M059J (cell line): ENCODE measurements around the gene NUBPL. TPM values are rescaled to one million over a fixed set of nuclear protein-coding genes. Genes with fewer than 3 reads are reported as not detected.
"Not testable (repeated sequence)": the region's sequence is repeated elsewhere in the genome, so short reads cannot be mapped to it uniquely, and the experiment has no call there.

Experiments
- DNase-seq: peaks from one replicate; pipeline ENCODE4 v3.0.0-alpha.2; 2012; ENCODE audit warnings: low read depth
- total RNA-seq: library from RNA; depleted of rRNA; stranded (reverse); fragments of >200 nt; shearing (Covaris generic); gene quantifications from 2 replicates; pipeline ENCODE4 v1.2.3, GENCODE V29; 2014

The NUBPL gene
- total RNA-seq, 1 experiment from 2014 or later: 11.8 TPM

DNA sequence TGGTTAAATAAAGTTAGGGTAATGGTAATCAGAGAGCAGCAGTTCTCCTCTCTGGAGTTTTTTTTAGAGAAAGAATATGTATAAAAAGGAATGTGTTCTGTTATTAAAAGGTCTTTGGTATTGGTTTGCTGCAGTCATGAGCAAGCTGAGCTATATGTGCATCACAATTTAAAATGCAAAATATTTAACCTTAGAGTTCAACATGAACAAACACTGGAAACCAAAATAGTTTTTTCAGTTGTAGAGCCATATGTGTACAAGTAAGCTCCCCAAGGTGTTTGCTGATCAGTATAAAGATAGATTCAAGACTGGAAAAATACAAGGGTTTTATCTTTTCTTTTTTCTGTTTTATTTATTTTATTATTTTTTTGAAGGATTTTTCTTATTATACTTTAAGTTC is 245.0 kb downstream of the NUBPL start:
- no peak for DNase-seq

DNA sequence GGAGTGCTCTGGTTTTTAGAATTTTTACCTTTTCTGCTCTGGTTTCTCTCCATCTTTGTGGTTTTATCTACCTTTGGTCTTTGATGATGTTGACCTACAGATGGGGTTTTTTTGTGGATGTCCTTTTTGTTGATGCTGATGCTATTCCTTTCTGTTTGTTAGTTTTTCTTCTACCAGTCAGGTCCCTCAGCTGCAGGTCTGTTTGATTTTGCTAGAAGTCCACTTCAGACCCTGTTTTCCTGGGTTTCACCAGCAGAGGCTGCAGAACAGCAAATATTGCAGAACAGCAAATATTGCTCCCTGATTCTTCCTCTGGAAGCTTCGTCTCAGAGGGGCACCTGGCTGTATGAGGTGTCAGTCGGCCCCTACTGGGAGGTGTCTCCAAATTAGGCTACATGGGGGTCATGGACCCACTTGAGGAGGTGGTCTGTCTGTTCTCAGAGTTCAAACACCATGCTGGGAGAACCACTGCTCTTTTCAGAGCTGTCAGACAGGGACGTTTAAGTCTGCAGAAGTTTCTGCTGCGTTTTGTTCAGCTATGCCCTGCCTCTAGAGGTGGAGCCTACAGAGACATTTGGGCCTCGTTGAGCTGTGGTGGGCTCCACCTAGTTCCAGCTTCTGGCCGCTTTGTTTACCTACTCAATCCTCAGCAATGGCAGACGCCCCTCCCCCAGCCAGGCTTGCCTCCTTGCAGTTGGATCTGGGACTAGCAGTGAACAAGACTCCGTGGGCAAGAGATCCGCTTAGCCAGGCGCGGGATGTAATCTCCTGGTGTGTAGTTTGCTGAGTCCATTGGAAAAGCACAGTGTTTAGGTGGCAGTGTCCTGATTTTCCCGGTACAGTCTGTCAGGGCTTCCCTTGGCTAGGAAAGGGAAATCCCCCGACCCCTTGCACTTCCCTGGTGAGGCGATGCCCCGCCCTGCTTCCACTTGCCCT is 250.8 kb downstream of the NUBPL start:
- DNase-seq: not testable (repeated sequence)

DNA sequence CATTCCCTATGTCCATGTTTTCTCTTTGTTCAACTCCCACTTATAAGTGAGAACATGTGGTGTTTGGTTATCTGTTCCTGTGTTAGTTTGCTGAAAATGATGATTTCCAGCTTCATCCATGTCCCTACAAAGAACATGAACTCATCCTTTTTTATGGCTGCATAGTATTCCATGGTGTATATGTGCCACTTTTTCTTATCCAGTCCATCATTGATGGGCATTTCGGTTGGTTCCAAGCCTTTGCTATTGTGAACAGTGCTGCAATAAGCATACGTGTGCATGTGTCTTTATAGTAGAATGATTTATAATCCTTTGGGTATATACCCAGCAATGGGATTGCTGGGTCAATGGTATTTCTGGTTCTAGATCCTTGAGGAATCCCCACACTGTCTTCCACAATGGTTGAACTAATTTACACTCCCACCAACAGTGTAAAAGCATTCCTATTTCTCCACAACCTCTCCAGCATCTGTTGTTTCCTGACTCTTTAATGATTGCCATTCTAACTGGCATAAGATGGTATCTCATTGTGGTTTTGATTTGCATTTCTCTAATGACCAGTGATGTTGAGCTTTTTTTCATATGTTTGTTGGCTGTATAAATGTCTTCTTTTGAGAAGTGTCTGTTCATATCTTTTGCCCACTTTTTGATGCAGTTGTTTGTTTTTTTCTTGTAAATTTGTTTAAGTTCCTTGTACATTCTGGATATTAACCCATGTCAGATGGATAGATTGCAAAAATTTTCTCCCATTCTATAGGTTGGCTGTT is 252.7 kb downstream of the NUBPL start:
- not testable (repeated sequence) for DNase-seq

DNA sequence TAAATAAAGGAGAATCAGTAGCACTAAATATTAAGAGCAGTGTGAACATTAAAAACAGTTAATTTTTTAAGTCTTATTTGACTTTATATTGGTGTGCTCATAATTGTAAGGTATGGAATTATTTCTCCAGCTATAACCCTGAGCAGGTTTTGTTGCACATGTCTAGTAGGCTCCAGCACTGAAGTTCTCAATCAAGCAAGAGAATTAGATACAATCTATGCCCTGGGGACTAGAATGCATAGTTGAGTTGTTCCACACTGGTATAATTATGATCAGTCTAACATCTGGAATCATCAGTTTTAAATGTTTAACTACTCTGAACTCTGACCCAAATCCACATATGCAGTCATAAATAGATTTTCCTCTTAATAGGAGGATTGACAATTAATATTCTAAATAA is 258.1 kb downstream of the NUBPL start:
- peak; percentile 40 for DNase-seq

DNA sequence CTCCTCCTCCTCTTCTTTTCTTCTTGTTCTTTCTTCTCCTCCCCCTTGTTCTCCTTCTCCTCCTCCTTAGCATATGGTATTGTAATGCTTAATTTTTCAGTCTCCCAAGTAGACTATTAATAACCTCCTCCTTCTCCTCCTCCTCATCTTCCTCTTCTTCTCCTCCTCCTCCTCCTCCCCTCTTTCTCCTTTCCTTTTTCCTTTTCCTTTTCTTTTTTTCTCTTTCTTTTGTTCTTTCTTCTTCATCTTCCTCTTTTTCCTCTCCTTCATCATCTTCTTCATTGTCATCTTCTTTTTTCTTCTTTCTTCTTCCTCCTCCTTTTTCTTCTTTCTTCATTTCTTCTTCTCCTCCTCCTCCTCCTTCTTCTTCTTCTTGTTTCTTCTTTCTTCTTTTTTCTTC is 264.3 kb downstream of the NUBPL start:
- no peak for DNase-seq

DNA sequence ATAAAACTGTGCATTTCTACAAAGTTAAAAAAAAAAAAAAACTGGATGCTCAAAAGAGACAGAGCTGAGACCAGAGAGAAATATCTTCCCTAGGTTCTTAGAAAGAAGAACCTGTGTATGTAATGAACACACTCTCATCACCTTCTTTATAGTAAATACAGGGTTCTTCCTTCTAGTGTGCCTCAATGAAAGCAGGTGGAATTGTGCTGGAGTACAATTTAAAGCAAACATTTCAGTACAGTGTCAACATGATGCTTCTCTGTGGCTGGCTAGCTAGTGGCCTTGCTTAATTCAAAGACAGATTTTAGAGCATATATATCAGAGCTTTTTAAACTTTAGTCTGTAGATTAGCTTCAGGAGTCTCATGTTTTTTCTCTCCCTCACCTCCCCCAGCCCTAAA is 266.1 kb downstream of the NUBPL start:
- DNase-seq: no peak

- peak; percentile 38 for DNase-seq
These were observed 268.0 kb downstream of the NUBPL start for GRCh38 chr14:31828946-31829868.

DNA sequence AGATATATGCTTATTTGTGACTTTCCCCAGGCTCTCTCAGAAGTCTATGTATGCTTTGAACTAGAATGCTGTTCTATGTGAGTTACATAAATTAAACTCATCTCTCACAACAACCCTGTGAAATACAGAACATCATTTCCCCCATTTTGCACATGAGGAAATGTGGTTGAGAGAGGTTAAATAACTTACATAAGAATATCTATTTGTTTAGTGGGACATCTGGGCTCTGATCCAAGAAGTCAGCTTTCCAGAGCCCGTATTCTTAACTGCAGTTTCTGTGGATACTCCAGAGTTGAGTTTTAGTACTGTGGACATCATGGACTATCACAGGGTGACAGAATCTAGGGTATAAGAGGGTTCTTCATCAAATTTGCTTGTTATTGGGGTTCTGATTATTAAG is 273.4 kb downstream of the NUBPL start:
- peak; percentile 32 for DNase-seq

- no peak for DNase-seq
These were observed 273.8 kb downstream of the NUBPL start for GRCh38 chr14:31835049-31835448.

GRCh38 chr14:31837031-31837430 is 275.8 kb downstream of the NUBPL start:
- no peak for DNase-seq

- DNase-seq: peak; percentile 16
These were observed 281.7 kb downstream of the NUBPL start for GRCh38 chr14:31842899-31843298.

DNA sequence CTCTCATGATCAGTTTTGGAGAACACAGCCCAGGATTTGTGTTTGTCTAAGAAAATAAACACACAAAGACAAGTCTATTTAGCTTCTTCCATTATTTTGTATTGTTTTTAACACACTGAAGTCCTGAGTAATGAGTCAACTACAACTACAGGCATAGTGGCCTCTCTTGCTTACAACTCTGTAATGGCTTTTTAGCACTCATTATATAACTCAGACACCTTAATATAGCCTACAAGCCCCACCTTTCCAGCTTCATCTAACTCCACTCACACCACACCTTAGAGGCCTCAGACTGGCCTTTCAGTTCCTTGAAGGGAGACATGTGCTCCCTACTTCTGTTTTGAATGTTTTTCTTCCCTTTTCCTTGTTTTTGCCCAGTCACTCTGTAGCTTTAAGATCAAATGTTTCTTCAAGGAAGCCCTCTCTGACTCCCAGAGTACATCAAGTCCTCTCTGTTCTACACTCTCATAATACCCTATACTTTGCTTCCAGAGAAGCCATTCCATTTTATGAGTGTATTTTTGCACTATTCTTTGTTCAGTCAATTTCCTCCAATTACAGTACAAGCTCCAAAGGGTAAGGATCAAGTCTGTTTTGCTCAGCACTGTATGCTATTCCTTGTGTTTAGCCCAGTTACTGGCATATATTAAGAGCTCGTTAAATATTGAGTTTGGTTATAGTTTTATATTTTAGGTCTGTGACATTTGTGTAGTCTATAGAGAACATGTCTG is 282.3 kb downstream of the NUBPL start:
- peak; percentile 25 for DNase-seq

- no peak for DNase-seq
These were observed 293.4 kb downstream of the NUBPL start for GRCh38 chr14:31854508-31855075.

- no peak for DNase-seq
These were observed 294.1 kb downstream of the NUBPL start for GRCh38 chr14:31855262-31855661.

DNA sequence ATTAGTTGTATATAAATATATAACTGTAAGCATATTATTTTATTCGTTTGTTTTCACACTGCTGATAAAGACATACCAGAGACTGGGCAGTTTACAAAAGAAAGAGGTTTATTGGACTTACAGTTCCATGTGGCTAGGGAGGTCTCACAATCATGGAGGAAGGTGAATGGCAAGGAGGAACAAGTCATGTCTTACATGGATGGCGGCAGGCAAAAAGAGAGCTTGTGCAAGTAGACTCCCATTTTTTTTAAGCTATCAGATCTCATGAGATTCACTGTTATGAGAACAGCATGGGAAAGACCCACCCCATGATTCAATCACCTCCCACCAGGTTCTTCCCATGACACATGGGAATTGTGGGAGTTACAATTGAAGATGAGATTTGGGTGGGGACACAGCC is 294.8 kb downstream of the NUBPL start:
- DNase-seq: not testable (repeated sequence)

DNA sequence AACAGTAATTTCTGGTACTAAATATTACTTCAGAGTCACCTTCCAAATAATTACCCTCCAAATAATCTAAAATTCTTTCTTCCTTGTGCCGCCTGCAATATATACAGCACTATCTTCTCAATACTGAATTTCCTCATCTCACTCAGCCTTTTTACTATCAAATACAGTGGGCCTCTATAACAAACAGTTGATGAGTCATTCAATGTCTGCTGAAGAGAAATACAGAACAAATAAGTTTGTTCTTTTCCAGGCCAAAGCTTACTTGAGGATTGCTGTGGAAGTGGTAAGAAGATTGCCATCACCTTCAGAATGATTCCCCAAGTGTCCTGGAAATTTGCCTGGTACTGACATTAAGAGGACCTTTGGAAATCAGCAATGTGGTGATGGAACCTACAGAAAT is 297.7 kb downstream of the NUBPL start:
- DNase-seq: peak; percentile 17

DNA sequence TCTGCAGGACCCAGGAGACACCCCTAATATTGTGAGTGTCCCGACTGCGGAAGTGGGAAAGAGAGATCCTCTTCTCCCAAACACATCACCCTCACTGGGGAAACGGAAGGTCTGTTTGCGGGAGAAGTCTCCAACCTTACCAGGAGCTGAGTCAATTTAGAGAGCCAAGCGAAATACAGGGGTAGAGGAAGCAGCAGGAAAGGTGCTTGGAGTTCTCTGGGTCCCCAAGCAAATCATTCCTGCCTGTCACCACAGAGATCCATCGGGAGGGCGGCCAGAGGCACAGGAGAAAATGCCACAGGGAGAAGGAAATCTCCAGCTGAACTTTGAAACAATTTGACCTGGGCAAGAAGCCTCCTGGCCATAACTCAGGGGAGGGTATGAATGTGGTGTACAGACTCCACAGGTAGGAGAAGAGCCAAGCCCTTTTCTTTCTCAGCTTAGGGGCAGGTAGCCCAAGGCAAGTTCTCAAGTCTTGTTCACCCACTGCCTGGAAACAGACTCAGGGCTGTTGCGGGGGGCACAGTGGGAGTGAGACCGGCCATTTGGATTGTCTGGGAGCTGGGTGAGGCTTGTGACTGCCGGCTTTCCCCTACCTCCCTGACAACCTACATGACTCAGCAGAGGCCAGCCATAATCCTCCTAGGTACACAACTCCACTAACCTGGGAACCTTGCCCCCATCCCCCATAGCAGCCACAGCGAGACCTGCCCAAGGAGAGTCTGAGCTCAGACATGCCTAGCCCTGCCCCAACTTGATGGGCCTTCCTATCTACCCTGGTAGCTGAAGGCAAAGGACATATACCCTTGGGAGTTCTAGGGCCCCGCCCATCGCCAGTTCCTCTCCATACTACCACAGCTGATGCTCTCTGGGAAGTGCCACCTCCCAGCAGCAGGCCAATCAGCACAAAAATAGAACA is 304.0 kb downstream of the NUBPL start:
- no peak for DNase-seq

DNA sequence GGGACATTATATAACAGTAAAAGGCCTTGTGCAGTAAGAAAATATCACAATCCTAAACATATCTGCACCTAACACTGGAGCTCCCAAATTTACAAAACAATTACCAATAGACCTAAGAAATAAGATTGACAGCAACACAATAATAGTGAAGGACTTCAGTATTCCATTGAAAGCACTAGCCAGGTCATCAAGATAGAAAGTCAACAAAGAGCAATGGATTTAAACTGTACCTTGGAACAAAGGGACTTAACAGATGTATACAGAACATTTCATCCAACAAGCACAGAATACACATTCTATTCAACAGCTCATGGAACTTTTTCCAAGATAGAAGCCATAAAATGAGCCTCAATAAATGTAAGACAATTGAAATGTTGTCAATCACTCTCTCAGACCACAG is 306.4 kb downstream of the NUBPL start:
- no peak for DNase-seq

GRCh38 chr14:31868096-31868495 is 306.9 kb downstream of the NUBPL start:
- not testable (repeated sequence) for DNase-seq

DNA sequence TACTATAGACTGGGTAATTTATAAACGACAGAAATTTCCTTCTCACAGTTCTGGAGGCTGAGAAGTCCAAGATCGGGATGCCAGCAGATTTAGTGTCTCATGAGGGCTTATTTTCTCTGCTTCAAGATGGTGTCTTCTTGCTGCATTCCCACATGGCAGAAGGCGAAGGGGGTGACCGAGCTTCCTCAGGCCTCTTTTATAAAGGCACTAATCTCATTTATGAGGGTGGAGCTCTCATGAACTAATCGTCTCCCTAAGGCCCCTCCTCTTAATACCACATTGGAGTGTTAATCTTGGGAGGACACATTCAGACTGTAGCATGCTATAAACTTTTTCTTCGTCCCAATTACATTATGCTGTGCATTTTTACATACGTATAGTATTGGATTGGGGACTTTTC is 315.5 kb downstream of the NUBPL start:
- DNase-seq: no peak
